ENCODE data around the gene RMND1. TPM values are rescaled to one million over a fixed set of nuclear protein-coding genes. Genes with fewer than 3 reads are reported as not detected.

RMND1 gene
- total and polyA plus RNA-seq, 9 of the 15 experiments (the other 6 are each of a cell fraction or from before 2014, with no cell fraction given), result 26.9 to 47.8 (median 36.2) TPM

DNA sequence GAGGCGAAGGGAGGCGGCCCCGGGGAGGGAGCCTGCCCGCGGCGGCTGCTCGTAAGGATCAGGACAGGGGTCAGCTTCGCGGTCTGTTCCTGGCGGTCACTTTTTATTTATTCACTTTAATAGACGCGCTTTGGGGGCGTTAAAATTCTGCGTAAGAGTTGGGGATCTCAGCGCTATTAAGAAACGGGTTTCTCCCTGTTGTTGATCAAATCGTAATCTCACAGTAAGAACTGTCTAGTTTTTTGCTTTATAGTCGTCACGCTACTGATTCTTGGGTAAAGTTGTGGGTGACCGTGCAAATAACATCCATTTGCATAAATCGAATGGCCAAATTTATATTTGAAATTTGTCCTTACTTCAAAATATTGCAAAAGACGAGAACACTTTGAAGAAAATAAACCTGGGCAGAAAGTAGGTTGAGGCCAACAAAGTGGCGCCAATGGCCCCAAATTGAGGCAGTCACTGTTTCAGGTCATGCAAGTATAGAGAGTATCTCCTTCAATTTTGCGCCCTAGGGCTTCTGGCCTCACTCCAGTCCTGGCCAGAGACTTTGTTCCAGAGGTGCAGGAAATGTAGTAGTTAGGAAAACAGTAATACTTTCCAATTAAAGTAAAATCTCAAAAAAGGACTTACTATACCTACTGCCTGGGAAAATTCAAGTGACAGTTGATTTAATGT, 963 bp upstream of the RMND1 start:
- peak overlapping the region; percentile 80 for H3K4me2 ChIP-seq (ENCODE audit: insufficient read depth, low read length)
- no peaks in the 10 kb centered on the region for H3K9me1 ChIP-seq (ENCODE audit: control insufficient read depth, insufficient read depth, low read length)
- H3K9ac ChIP-seq (ENCODE audit: insufficient read depth in 1 of 2, low read depth in 2 of 2, low read length in 2 of 2), result peak overlapping the region; percentile 76 to 92
- peak overlapping the region; percentile 73 for H3K4me3 ChIP-seq
- CTCF ChIA-PET (ENCODE audit: low intra/inter-chr PET ratio), result no interaction called here
- H3K79me2 ChIP-seq (ENCODE audit: control insufficient read depth, insufficient read depth, low read length), result peaks cover 45% of the 10 kb centered on the region
- H3K4me1 ChIP-seq (replicated peaks in 1 of 2; ENCODE audit: control insufficient read depth in 2 of 2, insufficient read depth in 2 of 2, low read length in 2 of 2), result peaks cover 0 to 7% of the 10 kb centered on the region in 2 experiments; a peak in 4 of 5 replicates
- H3K9me3 ChIP-seq (replicated peaks; ENCODE audit: control insufficient read depth, insufficient read depth, low read depth, low read length), result no peaks in the 10 kb centered on the region
- FAIRE-seq (no peak), ATAC-seq (peak; percentile 59), DNase-seq (ENCODE audit: extremely low read depth in 1 of 4, low spot score in 3 of 4) (peak in 2 of 4 experiments; percentile 22 to 53)
- peak overlapping the region; percentile 70 for H3K27ac ChIP-seq (ENCODE audit: extremely low read depth, low read depth, low read length)
- under 1% methylated on average over 24 of the region's 24 CpGs for WGBS (ENCODE audit: insufficient coverage, low coverage, missing lambda C conversion rate)
- POLR2A ChIA-PET, result interaction anchor here (0.6 to 2.0 kb wide), 8 partner anchors 13 to 1707 kb away, joined by 3 to 18 read pairs (median 4); partner anchors contain the start of gene NUP43
- H4K20me1 ChIP-seq (replicated peaks; ENCODE audit: control insufficient read depth, insufficient read depth, low read length), result no peaks in the 10 kb centered on the region
- no peaks in the 10 kb centered on the region for H3K27me3 ChIP-seq (ENCODE audit: control insufficient read depth in 2 of 2, insufficient read depth in 2 of 2, low read length in 2 of 2)
- BruUV-seq (replicated peaks), result TSS peak; percentile 45
- in situ Hi-C loops (cut with MboI) (no loop called here), intact Hi-C loops (cut with micrococcal nuclease) (loop anchor here (1.0 to 5.0 kb wide), 3 partner anchors 23 to 1529 kb away; partner anchors contain the start of genes FBXO5 and ZBTB2)
- peaks cover 15% of the 10 kb centered on the region; the same call in 2 of the 3 replicates for H3K36me3 ChIP-seq (ENCODE audit: control insufficient read depth, insufficient read depth, low read length)
- peak overlapping the region; percentile 85 for H2AFZ ChIP-seq (ENCODE audit: low read depth, low read length)
- TF ChIP-seq ZNF695 (CRISPR knock-in tag; IDR thresholded peaks at IDR 0.05), result no peak
- no peak for TF ChIP-seq CBFA2T3 (IDR thresholded peaks at IDR 0.05)
- TF ChIP-seq SFPQ (IDR thresholded peaks at IDR 0.05; ENCODE audit: low read depth, low read length), result no peak
- TF ChIP-seq HOMEZ (CRISPR knock-in tag; IDR thresholded peaks at IDR 0.05), result peak; percentile 70; the same call in 1 of the 2 replicates
- TF ChIP-seq GTF2B (IDR thresholded peaks at IDR 0.05; ENCODE audit: extremely low read depth, insufficient read length), result no peak
- TF ChIP-seq NFIC (IDR thresholded peaks at IDR 0.05), result 0 out of 2 replicates have a peak, but pooled peaks have one; percentile 21
- TF ChIP-seq TAF15 (IDR thresholded peaks at IDR 0.05; ENCODE audit: low read depth, low read length), result no peak
- peak; percentile 94 for TF ChIP-seq CHD1 (IDR thresholded peaks at IDR 0.05; ENCODE audit: low read length)
- TF ChIP-seq, protein P1, sequence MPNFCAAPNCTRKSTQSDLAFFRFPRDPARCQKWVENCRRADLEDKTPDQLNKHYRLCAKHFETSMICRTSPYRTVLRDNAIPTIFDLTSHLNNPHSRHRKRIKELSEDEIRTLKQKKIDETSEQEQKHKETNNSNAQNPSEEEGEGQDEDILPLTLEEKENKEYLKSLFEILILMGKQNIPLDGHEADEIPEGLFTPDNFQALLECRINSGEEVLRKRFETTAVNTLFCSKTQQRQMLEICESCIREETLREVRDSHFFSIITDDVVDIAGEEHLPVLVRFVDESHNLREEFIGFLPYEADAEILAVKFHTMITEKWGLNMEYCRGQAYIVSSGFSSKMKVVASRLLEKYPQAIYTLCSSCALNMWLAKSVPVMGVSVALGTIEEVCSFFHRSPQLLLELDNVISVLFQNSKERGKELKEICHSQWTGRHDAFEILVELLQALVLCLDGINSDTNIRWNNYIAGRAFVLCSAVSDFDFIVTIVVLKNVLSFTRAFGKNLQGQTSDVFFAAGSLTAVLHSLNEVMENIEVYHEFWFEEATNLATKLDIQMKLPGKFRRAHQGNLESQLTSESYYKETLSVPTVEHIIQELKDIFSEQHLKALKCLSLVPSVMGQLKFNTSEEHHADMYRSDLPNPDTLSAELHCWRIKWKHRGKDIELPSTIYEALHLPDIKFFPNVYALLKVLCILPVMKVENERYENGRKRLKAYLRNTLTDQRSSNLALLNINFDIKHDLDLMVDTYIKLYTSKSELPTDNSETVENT (CRISPR knock-in tag; IDR thresholded peaks at IDR 0.05), result 0 out of 2 replicates have a peak, but pooled peaks have one; percentile 2
- TF ChIP-seq GATAD2A (IDR thresholded peaks at IDR 0.05), result 0 out of 2 replicates have a peak, but pooled peaks have one; percentile 8
- peak; percentile 39 for TF ChIP-seq FOXJ2 (tag; IDR thresholded peaks at IDR 0.05)

Data from K562 (cell line).